NK-92 treated with Interleukin-12 subunit alpha and Interleukin-12 subunit beta, amount 100 ng/mL, for 24 hours (cell line): ENCODE data around the gene OR3A2.
"Not testable (repeated sequence)": the region's sequence is repeated elsewhere in the genome, so short reads cannot be mapped to it uniquely, and the experiment has no call there.

Source experiments
- DNase-seq: peaks from one replicate; lab custom pipeline; 2025; lab: John Stamatoyannopoulos, UW

OR3A2 gene

GRCh38 chr17:3385869-3386816 lies at the start of gene OR3A2:
Gene OR3A2, minus strand, starts transcription at chr17:3386308.
- no peak for DNase-seq

GRCh38 chr17:3433741-3434140 lies 47.6 kb upstream of the OR3A2 start, which contains the start of gene OR1E2:
Gene OR1E2, minus strand, starts transcription at chr17:3433841. Its CDS starts 0 bp downstream, at chr17:3433841.
- no peak for DNase-seq

DNA sequence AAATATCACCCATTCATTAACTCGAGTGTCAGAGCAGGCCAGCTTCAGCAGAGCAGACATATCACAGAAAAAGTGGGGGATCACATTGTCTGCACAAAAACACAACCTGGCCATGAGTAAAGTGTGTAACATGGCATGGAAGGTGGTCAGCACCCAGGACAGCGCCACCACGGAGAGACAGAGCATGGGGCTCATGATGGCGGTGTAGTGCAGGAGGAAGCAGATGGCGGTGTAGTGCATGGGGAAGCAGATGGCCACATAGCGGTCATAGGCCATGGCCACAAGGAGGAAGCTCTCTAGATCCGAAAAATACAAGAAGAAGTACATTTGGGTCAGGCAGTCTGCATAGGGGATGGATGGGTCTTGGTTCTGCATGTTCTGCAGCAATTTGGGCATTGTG lies 47.1 kb upstream of the OR3A2 start:
- not testable (repeated sequence) for DNase-seq

DNA sequence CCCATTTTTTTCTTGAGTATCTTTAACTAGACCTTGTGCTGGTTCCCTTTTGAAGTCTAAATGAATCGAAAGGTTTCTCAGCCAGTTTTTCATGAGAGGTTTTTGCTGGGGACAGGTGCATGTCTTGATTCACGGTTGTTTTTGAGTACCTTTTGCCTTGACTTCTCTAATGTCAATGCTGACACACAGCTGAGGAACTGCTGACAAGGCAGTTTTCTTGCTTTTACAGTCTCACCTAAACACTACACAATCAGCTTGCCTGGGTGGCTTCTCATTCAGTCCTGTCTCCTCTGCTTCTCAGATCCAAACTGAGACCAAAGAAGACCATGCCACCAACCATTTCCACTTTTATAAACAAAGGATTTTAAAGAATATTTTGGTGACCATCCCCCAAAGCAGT lies 32.1 kb upstream of the OR3A2 start:
- DNase-seq: no peak

DNA sequence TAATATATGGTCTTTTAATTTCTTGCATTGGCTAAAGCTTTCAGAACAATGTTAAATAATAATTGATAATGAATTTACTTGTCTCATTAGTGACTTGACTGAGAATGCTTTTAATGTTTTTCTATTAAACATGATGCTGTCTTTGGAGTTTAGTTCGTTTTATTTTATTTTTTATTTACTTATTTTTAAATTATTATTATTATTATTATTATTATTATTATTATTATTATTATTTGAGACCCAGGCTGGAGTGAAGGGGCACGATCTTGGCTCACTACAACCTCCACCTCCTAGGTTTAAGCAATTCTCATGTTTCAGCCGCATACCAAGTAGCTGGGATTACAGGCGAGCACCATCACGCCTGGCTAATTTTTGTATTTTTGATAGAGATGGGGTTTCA lies 29.5 kb upstream of the OR3A2 start:
- no peak for DNase-seq

DNA sequence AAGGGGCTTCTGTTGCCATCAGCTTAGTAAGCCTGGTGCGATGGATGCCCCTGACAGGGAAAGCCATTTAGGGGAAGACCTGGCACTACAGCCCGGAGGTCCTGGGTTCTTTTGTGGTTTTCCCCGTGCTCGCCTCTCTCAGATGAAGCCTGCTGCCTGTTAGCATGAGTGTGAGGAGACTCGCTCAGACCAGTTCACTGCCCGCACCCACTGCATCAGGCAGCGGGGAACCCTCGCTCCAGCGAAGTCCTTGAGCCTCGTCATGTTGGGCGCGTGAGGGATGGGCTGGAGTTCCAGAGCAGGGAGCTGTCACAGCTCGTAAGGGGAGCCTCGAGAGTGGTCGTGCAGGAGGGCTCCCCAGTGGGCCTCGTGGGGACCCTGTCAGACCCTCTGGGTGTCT lies 26.1 kb upstream of the OR3A2 start:
- DNase-seq: not testable (repeated sequence)

- no peak for DNase-seq
These were observed 25.0 kb upstream of the OR3A2 start, which contains the start of gene OR3A3 for GRCh38 chr17:3411070-3411469. Gene OR3A3, plus strand, starts transcription at chr17:3411370.

DNA sequence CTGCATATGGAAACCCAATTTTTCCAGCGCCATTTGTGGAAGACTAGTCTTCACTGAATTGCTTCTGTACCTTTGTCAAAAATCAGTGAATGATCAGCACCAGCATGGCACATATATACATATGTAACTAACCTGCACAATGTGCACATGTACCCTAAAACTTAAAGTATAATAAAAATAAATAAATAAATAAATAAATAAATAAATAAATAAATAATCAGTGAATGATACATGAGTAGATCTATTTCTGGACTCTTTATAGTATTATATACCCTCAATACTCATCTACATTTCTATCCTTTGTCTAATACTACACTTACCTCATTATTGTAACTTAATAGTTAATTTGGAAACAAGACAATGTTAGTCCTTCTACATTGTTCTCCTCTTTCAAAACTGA lies 17.7 kb upstream of the OR3A2 start:
- DNase-seq: not testable (repeated sequence)

DNA sequence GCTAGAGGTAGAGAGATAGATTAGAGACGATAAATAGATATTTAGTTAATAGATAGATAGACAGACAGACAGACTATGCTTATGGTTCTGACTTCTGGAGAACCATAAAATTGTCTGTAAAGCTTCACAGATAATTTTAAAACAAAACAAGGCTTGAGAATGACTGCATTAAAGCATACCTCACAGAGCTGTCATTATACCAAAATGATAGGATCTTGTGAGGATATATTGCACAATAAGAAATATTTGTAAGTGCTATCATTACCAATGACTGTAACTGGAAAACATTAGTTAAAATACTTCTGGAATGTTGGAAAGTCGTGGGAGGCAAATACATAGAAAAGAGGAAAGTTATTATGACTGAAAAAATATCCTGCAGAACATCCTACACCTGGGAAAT lies 15.7 kb upstream of the OR3A2 start:
- DNase-seq: no peak

- DNase-seq: no peak
These were observed 13.9 kb upstream of the OR3A2 start for GRCh38 chr17:3400055-3400454.

DNA sequence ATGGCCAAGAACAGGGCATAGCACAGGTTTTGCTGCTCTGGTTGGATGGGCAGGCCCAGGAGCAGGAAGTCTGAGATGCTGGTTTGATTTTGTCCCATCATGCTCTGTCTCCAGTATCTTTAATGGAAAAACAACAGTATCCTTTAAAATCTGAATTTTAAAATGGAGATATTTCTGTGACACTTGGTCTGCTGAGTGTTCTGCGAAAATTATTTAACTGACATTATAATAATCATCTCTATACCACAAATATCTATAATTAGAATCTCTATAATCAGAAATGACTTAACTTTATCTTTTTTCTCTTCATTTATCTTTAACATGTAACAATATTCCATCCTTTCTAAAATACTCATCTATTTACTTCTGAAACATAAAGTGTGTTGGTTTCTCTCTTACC lies 12.2 kb upstream of the OR3A2 start, which contains the start of gene OR1E1:
OR1E1 (minus strand) TSS at position 101 of the 400 bp plus-strand sequence; CDS start at position 101, 0 bp downstream.
- DNase-seq: no peak

DNA sequence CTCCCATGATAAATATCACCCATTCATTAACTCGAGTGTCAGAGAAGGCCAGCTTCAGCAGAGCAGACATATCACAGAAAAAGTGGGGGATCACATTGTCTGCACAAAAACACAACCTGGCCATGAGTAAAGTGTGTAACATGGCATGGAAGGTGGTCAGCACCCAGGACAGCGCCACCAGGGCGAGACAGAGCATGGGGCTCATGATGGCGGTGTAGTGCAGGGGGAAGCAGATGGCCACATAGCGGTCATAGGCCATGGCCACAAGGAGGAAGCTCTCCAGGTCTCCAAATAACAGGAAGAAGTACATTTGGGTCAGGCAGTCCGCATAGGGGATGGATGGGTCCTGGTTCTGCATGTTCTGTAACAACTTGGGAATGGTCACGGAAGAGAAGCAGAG lies 11.7 kb upstream of the OR3A2 start:
- DNase-seq: not testable (repeated sequence)

GRCh38 chr17:3389791-3390190 lies 3.7 kb upstream of the OR3A2 start:
- DNase-seq: no peak

DNA sequence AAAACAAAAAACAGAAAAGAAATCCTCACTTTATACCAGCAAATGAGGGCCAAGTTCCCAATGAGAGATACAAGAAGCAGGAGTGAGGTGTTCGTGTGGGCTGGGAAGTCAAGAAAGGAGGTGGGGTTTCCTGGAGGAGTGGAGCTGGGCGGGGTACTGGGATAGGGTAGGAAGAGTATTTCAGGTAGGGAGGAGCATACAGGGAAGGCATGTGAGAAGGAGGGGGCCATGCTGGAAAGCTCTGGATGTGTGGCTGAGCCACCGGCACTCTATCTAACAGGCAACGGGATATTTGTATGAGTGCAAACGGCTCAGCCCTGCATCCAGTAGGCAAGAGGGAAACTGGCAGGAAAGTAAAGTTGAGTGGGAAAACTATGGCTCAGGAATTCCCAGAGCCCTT lies 4.2 kb downstream of the OR3A2 start:
- DNase-seq: no peak

DNA sequence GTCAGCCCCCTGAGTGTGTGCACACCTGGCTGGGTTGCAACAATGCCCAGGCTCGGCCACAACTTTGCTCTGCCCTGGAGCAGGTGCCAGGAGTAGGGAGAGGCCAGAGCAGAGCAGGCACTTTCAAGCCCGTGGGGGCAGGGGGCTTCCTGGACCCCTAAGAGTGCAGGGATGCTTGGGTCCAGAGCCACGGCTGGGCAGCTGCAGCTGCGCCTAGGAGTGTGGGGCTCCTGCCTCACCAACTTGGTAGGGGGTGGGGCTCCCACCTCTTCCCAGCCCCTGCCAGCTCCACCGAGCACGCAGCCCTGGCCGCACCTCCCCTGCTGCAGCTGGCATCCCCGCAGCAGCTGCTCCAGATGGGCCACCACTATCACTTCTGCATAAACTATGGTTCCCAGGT lies 7.8 kb downstream of the OR3A2 start:
- no peak for DNase-seq

DNA sequence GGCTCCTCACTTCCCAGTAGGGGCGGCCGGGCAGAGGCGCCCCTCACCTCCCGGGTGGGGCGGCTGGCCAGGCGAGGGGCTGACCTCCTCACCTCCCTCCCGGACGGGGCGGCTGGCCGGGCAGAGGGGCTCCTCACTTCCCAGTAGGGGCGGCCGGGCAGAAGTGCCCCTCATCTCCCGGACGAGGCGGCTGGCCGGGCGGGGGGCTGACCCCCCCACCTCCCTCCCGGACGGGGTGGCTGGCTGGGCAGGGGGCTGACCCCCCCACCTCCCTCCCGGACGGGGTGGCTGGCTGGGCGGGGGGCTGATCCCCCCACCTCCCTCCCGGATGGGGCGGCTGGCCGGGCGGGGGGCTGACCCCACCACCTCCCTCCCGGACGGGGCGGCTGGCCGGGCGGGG lies 14.9 kb downstream of the OR3A2 start:
- DNase-seq: not testable (repeated sequence)

GRCh38 chr17:3342782-3343181 lies 43.3 kb downstream of the OR3A2 start:
- DNase-seq: not testable (repeated sequence)

- no peak for DNase-seq
These were observed 50.2 kb downstream of the OR3A2 start for GRCh38 chr17:3335876-3336275.

- DNase-seq: no peak
These were observed 67.8 kb downstream of the OR3A2 start for GRCh38 chr17:3318336-3318735.

DNA sequence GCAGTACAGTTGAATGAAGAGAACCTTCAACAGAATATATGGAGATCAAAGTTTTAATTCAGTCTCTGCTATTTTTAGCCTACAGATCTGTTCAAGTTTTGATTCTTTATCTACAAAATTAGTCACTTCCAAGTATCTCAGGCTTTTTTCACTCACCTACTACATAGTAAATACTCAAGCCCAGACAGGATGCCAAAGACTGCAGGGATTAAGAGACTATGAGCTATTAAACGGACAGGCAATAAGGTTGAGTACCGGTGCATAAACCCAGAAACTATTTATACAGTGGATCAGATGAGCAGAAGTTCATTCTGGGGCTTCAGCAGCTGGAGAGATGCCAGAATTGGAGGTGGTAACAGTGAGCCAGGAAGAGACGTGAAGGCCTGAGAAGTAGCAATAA lies 69.3 kb downstream of the OR3A2 start:
- DNase-seq: no peak

DNA sequence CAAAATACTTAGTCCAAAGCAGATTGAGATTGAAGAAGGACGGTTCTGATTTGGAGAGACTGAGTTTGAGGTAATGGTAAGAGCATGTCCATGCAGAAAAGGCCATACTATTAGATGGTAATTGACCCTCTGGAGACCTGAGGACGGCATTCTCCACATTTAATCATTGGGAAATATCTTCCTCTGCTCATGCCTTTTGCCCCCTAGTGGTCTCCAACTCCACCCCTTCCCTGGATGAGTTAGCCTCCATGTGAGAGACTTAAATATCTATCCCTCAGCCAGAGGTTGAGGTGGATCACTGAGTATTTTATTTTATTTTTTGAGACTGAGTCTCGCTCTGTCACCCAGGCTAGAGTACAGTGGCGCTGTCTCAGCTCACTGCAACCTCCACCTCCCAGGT lies 77.5 kb downstream of the OR3A2 start:
- no peak for DNase-seq

GRCh38 chr17:3298260-3298659 lies 87.8 kb downstream of the OR3A2 start, which contains the start of gene OR3A1:
Gene OR3A1, minus strand, starts transcription at chr17:3298360. Its CDS starts 5,778 bp downstream, at chr17:3292582.
- no peak for DNase-seq

- no peak for DNase-seq
These were observed 90.5 kb downstream of the OR3A2 start for GRCh38 chr17:3295632-3296031.
